ENCODE data around the gene TLE2. TPM values are rescaled to one million over a fixed set of nuclear protein-coding genes. Genes with fewer than 3 reads are reported as not detected.

TLE2 gene
- total RNA-seq, 1 experiment from 2014 or later, result 3.1 TPM

- no peak overlapping the region for H2BK20ac ChIP-seq (ENCODE audit: low read depth, low read length, poor library complexity, severe bottlenecking)
- no peak overlapping the region for H3K9ac ChIP-seq (ENCODE audit: extremely low read depth, insufficient read length, low read length)
- H2AFZ ChIP-seq (ENCODE audit: low read length), result no peak overlapping the region
- H2BK5ac ChIP-seq (ENCODE audit: insufficient read length, low read length), result no peak overlapping the region
- Mint-ChIP-seq H3K27me3 (ENCODE audit: low read depth) (peaks cover 3% of the 10 kb centered on the region), H3K9me3 (no peaks in the 10 kb centered on the region), H3K4me1 (peaks cover 7 to 14% of the 10 kb centered on the region in 2 experiments; a peak in 3 of 4 replicates), H3K27ac (no peak overlapping the region), H3K4me3 (peak overlapping the region; percentile 8 to 86; a peak in 3 of 5 replicates), H3K36me3 (ENCODE audit: insufficient read depth in 1 of 3, low read depth in 3 of 3) (peaks cover 2 to 15% (median 14%) of the 10 kb centered on the region in 3 experiments; a peak in 6 of 7 replicates)
- H2BK15ac ChIP-seq (ENCODE audit: low read depth, low read length), result no peak overlapping the region
- H3K56ac ChIP-seq (ENCODE audit: insufficient read length, low read depth, low read length), result no peak overlapping the region
- no peak overlapping the region for H3K27ac ChIP-seq (ENCODE audit: insufficient read length, low read depth, low read length)
- no peak overlapping the region for H3K23ac ChIP-seq (ENCODE audit: insufficient read length, low read depth, low read length)
- no peaks in the 10 kb centered on the region for H3K4me1 ChIP-seq (ENCODE audit: insufficient read depth, low read length)
- H4K5ac ChIP-seq (ENCODE audit: insufficient read length, low read depth, low read length), result no peak overlapping the region
- H3K18ac ChIP-seq (ENCODE audit: insufficient read length, low read depth, low read length), result no peak overlapping the region
- no peaks in the 10 kb centered on the region for H3K79me1 ChIP-seq (ENCODE audit: insufficient read depth, low read depth, low read length, poor library complexity, severe bottlenecking)
- TF ChIP-seq CTCF (conservative IDR thresholded peaks at IDR 0.05), result no peak
- H2AK5ac ChIP-seq (ENCODE audit: insufficient read length, low read length), result no peak overlapping the region
- H3K79me2 ChIP-seq (ENCODE audit: insufficient read depth, low read length), result no peaks in the 10 kb centered on the region
- no CpG with 5 or more reads among the region's 7 CpGs for WGBS (ENCODE audit: extremely low coverage, insufficient read length, low lambda C conversion rate)
- H3T11ph ChIP-seq (ENCODE audit: low read length), result no peak overlapping the region
- H3K4ac ChIP-seq (ENCODE audit: low read depth, low read length), result no peak overlapping the region
- no peaks in the 10 kb centered on the region for H3K27me3 ChIP-seq (ENCODE audit: insufficient read depth, low read length)
- H3K14ac ChIP-seq (ENCODE audit: insufficient read depth, low read length), result no peak overlapping the region
- H3K9me3 ChIP-seq (ENCODE audit: control insufficient read depth, low read depth, low read length), result no peaks in the 10 kb centered on the region
- no peak overlapping the region for H4K91ac ChIP-seq (ENCODE audit: insufficient read length, low read depth, low read length)
- no peak overlapping the region for H4K8ac ChIP-seq (replicated peaks; ENCODE audit: insufficient read length, low read depth, low read length)
- H4K20me1 ChIP-seq (ENCODE audit: control insufficient read depth, insufficient read depth, insufficient read length), result no peaks in the 10 kb centered on the region
- no peak overlapping the region for H2BK120ac ChIP-seq (ENCODE audit: low read depth, low read length, poor library complexity, severe bottlenecking)
- H2BK12ac ChIP-seq (ENCODE audit: insufficient read length, low read depth, low read length), result no peak overlapping the region
- DNase-seq, result no peak
- H3K4me2 ChIP-seq (ENCODE audit: insufficient read depth, insufficient read length, low read length), result no peak overlapping the region
- no peaks in the 10 kb centered on the region for H3K23me2 ChIP-seq (ENCODE audit: insufficient read length, low read depth, low read length, poor library complexity, severe bottlenecking)
Observed at GRCh38 chr19:3064011-3064330, 34.9 kb upstream of the TLE2 start.

Data from H9 (cell line).